GM19397 (cell line): ENCODE data around the gene PDXP.
A peak's percentile ranks its signal among the peaks of the same experiment; 100 is the strongest.
"Not testable (repeated sequence)": the region's sequence is repeated elsewhere in the genome, so short reads cannot be mapped to it uniquely, and the experiment has no call there.

ENCODE experiments used
- ATAC-seq: cut with Tn5 transposase; IDR thresholded peaks from one replicate; pipeline ENCODE4 v1.9.1; 2021; ENCODE audit warnings: mild to moderate bottlenecking, moderate library complexity; ENCODE audit not compliant: unreplicated experiment

PDXP gene

GRCh38 chr22:37658133-37659065, at the start of gene PDXP:
PDXP (plus strand) TSS chr22:37658723; CDS start chr22:37658783, 60 bp downstream.
- ATAC-seq: peak; percentile 83

GRCh38 chr22:37609240-37610152, 49.0 kb upstream of the PDXP start:
- ATAC-seq: peak; percentile 1

GRCh38 chr22:37610153-37610475, 48.4 kb upstream of the PDXP start:
- not testable (repeated sequence) for ATAC-seq

GRCh38 chr22:37610480-37611129, 47.9 kb upstream of the PDXP start:
- no peak for ATAC-seq

GRCh38 chr22:37611207-37611606, 47.3 kb upstream of the PDXP start:
- no peak for ATAC-seq

GRCh38 chr22:37616201-37617083, 42.1 kb upstream of the PDXP start:
- no peak for ATAC-seq

GRCh38 chr22:37617431-37617830, 41.1 kb upstream of the PDXP start:
- no peak for ATAC-seq

GRCh38 chr22:37618072-37618656, 40.4 kb upstream of the PDXP start:
- no peak for ATAC-seq

GRCh38 chr22:37618674-37619073, 39.8 kb upstream of the PDXP start:
- ATAC-seq: no peak

GRCh38 chr22:37619991-37620390, 38.5 kb upstream of the PDXP start:
- ATAC-seq: no peak

GRCh38 chr22:37621352-37621860, 37.1 kb upstream of the PDXP start:
- no peak for ATAC-seq

GRCh38 chr22:37623075-37624016, 35.2 kb upstream of the PDXP start:
- ATAC-seq: peak; percentile 45

- ATAC-seq: no peak
Measured at GRCh38 chr22:37624017-37624365, 34.5 kb upstream of the PDXP start.

- ATAC-seq: no peak
Measured at GRCh38 chr22:37624876-37625275, 33.6 kb upstream of the PDXP start.

- ATAC-seq: no peak
Measured at GRCh38 chr22:37625737-37626136, 32.8 kb upstream of the PDXP start.

GRCh38 chr22:37626144-37626543, 32.4 kb upstream of the PDXP start:
- no peak for ATAC-seq

- ATAC-seq: no peak
Measured at GRCh38 chr22:37626556-37627075, 31.9 kb upstream of the PDXP start.

- no peak for ATAC-seq
Measured at GRCh38 chr22:37627121-37627520, 31.4 kb upstream of the PDXP start.
